ENCODE results near the gene MAB21L2.
A peak's percentile ranks its signal among the peaks of the same experiment; 100 is the strongest.

The MAB21L2 gene

DNA sequence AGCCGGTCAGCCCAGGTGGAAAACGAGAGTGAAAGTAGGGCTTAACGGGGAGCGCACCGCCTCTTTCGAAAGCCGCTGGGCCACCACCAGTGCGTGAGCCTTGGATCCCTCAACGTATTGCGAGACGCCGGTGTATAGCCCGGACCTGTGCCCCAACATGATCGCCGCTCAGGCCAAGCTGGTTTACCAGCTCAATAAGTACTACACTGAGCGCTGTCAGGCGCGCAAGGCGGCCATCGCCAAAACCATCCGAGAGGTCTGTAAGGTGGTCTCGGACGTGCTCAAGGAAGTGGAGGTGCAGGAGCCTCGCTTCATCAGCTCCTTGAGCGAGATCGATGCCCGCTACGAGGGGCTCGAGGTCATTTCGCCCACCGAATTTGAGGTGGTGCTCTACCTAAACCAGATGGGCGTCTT is 929 bp downstream of the MAB21L2 start:
- peaks cover 96% of the 10 kb centered on the region for H3K27me3 Mint-ChIP-seq (ENCODE audit: low read depth)
- peak overlapping the region; percentile 54 to 94 (median 71) for H3K27ac Mint-ChIP-seq
- H3K4me1 Mint-ChIP-seq, result peaks cover 37% of the 10 kb centered on the region

GRCh38 chr4:150583287-150584110 is 1.5 kb downstream of the MAB21L2 start:
- Mint-ChIP-seq H3K27me3 (ENCODE audit: low read depth) (peaks cover 98% of the 10 kb centered on the region), H3K4me3 (peak overlapping the region; percentile 75 to 84 (median 81)), H3K27ac (peak overlapping the region in 2 of 3 experiments; percentile 38 to 94), H3K4me1 (peaks cover 37% of the 10 kb centered on the region), H3K36me3 (ENCODE audit: low read depth) (peaks cover 30% of the 10 kb centered on the region), H3K9me3 (no peaks in the 10 kb centered on the region)
- no peak for TF ChIP-seq CTCF (IDR thresholded peaks at IDR 0.05; ENCODE audit: unreplicated experiment in 3 of 3)

More for the DNA sequence above, 929 bp downstream of the MAB21L2 start:
- peak overlapping the region; percentile 75 to 84 (median 81) for H3K4me3 Mint-ChIP-seq
- H3K9me3 Mint-ChIP-seq, result no peaks in the 10 kb centered on the region
- peaks cover 25% of the 10 kb centered on the region for H3K36me3 Mint-ChIP-seq (ENCODE audit: low read depth)
- TF ChIP-seq CTCF (IDR thresholded peaks at IDR 0.05; ENCODE audit: unreplicated experiment in 3 of 3), result no peak

DNA sequence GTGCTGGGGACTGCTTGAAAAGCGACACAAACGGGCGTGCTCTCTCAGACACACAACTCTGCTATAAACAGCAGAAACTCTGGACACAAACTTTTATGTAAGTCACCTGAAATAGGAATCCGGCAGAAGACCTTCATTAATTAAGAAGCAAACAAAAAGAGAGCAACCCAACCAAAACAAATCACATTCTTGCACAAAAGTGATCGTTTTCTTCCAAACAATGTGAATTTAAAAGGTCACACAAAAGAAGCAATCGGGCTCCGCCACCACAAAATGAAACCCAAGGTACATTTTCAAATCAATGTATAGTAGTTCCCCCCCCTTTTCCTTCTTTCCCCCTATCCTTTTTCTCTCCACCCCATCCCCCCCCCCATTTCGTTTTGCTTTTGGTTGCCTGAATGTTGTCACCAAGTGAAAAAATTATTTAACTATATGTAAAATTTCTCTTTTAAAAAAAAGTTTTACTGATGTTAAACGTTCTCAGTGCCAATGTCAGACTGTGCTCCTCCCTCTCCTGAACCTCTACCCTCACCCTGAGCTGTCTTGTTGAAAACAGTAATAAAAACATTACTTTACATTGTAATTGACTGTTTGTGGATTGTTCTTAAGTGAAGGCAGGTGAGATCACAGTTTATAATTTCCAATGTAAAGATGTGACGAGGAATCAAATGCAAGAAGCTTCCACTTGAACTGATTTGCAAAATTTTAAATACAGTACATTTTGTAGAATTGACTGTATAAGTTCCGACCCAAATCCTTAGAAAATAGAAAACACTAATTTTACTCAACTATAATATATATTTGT is 2.4 kb downstream of the MAB21L2 start:
- no peak for TF ChIP-seq CTCF (IDR thresholded peaks at IDR 0.05; ENCODE audit: unreplicated experiment in 3 of 3)
- no peaks in the 10 kb centered on the region for H3K9me3 Mint-ChIP-seq
- peaks cover 32% of the 10 kb centered on the region for H3K4me1 Mint-ChIP-seq
- H3K27me3 Mint-ChIP-seq (ENCODE audit: low read depth), result peaks cover 90% of the 10 kb centered on the region
- peak overlapping the region; percentile 75 to 84 (median 81) for H3K4me3 Mint-ChIP-seq
- H3K36me3 Mint-ChIP-seq (ENCODE audit: low read depth), result peaks cover 30% of the 10 kb centered on the region
- H3K27ac Mint-ChIP-seq, result peak overlapping the region in 2 of 3 experiments; percentile 38 to 94

DNA sequence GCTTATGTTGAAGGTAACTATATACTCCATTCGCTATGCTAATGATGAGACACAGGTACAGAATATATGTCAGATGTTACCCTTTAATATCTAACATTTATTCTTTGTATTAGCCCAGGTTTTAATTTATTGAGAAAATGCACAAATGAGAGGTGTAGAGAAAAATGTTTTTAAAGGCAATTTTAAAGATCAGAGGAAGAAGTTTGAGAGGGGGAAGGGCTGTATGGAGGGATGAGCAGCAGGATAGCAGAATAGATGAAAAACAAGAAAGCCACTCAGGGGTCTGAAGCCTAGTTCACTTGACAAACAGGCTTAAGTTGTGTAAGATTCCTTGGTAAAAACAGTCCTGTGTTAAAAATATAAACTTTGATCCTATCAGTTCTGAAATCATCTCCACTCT is 3.7 kb downstream of the MAB21L2 start:
- no peak for TF ChIP-seq CTCF (IDR thresholded peaks at IDR 0.05; ENCODE audit: unreplicated experiment in 3 of 3)
- H3K4me1 Mint-ChIP-seq, result peaks cover 22% of the 10 kb centered on the region
- peak overlapping the region; percentile 79 to 87 (median 80) for H3K4me3 Mint-ChIP-seq
- H3K27me3 Mint-ChIP-seq (ENCODE audit: low read depth), result peaks cover 82% of the 10 kb centered on the region
- H3K27ac Mint-ChIP-seq, result peak overlapping the region in 1 of 3 experiments; percentile 82
- no peaks in the 10 kb centered on the region for H3K9me3 Mint-ChIP-seq
- H3K36me3 Mint-ChIP-seq (ENCODE audit: low read depth), result peaks cover 35% of the 10 kb centered on the region

DNA sequence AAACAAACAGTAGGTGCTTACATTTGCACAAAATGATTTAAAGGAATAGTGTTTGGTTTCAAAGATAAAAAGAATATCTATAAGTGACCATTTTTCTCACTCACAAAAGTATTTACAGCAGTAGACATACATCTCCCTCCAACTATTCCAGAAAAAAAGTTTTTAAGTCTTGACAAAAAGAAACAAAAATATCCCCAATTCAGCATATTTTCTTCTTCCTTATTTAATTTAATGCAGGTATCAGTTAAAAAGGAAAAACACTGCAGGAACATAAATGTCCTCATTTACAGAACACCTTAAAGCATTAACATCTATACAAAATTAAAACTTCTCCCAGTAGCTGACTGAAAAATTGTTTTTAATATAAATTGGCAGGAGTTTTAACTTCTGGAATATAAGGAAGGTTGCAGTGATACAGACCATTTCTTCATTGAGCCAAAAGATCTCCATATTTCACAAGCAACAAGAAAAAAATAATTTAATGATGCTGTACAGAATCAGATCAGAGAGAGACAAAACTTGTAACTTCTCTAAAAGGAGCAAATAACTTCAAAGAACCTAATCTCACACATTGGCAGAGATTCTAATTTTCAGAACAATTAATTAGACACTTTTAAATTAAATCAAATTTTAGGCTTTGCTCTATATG is 4.3 kb downstream of the MAB21L2 start:
- H3K27ac Mint-ChIP-seq, result peak overlapping the region in 1 of 3 experiments; percentile 82
- no peaks in the 10 kb centered on the region for H3K9me3 Mint-ChIP-seq
- peaks cover 79% of the 10 kb centered on the region for H3K27me3 Mint-ChIP-seq (ENCODE audit: low read depth)
- peaks cover 21% of the 10 kb centered on the region for H3K4me1 Mint-ChIP-seq
- no peak for TF ChIP-seq CTCF (IDR thresholded peaks at IDR 0.05; ENCODE audit: unreplicated experiment in 3 of 3)
- H3K4me3 Mint-ChIP-seq, result peak overlapping the region; percentile 79 to 87 (median 80)
- H3K36me3 Mint-ChIP-seq (ENCODE audit: low read depth), result peaks cover 37% of the 10 kb centered on the region
